WTC11 (cell line): ENCODE results near the gene CADM3. TPM values are rescaled to one million over a fixed set of nuclear protein-coding genes. Genes with fewer than 3 reads are reported as not detected.
A peak's percentile ranks its signal among the peaks of the same experiment; 100 is the strongest.

Experiments
- ATAC-seq: fragments of 200-7000 bp; cut with Tn5 transposase; 2 replicates; pipeline ENCODE4 v1.10.0; 2021; ENCODE audit warnings: mild to moderate bottlenecking, moderate library complexity
- CTCF ChIA-PET: fragments of 300-600 bp; sonication (Branson Sonifier 250); formaldehyde crosslinking; loops from one replicate; lab custom pipeline; 2021; ENCODE audit warnings: antibody characterized with exemption; lab: Charles Lee
- POLR2A ChIA-PET: fragments of 350-600 bp; sonication (Branson Sonifier 250); formaldehyde crosslinking; loops from one replicate; lab custom pipeline; 2021; ENCODE audit warnings: antibody characterized with exemption; lab: Charles Lee
- DNase-seq: peaks from one replicate; pipeline ENCODE4 v3.0.0; 2021; ENCODE audit warnings: low spot score
- H3K27ac Mint-ChIP-seq: 2 replicates; pipeline ENCODE4 v1.8.0; 2021; ENCODE audit warnings: mixed read lengths
- H3K27me3 Mint-ChIP-seq: 2 replicates; pipeline ENCODE4 v1.8.0; 2021; ENCODE audit warnings: low read depth, mild to moderate bottlenecking, moderate library complexity, mixed read lengths
- H3K36me3 Mint-ChIP-seq: 2 replicates; pipeline ENCODE4 v1.8.0; 2021; ENCODE audit warnings: mixed read lengths
- H3K4me1 Mint-ChIP-seq: 2 replicates; pipeline ENCODE4 v1.8.0; 2022; ENCODE audit warnings: mixed read lengths
- H3K4me3 Mint-ChIP-seq: 2 replicates; pipeline ENCODE4 v1.8.0; 2021; ENCODE audit warnings: mild to moderate bottlenecking, moderate library complexity, mixed read lengths
- H3K9me3 Mint-ChIP-seq: 2 replicates; pipeline ENCODE4 v1.8.0; 2021; ENCODE audit warnings: mixed read lengths
- AFF4 ChIP-seq: sonication (generic); formaldehyde crosslinking; IDR thresholded peaks from 2 replicates; pipeline ENCODE4 v1.8.1; 2023; ENCODE audit warnings: mild to moderate bottlenecking, missing genetic modification reagents, borderline replicate concordance
- ATF2 ChIP-seq: sonication (generic); formaldehyde crosslinking; IDR thresholded peaks from 2 replicates; pipeline ENCODE4 v1.8.1; 2022; ENCODE audit warnings: low read depth, missing genetic modification reagents, borderline replicate concordance
- CDX4 ChIP-seq: fragments of 250-450 bp; sonication (Bioruptor Pico); IDR thresholded peaks from 2 replicates; pipeline ENCODE4 v1.9.0; 2021; ENCODE audit warnings: moderate library complexity, mild to moderate bottlenecking, inconsistent platforms, borderline replicate concordance
- CREB1 ChIP-seq: sonication (generic); formaldehyde crosslinking; IDR thresholded peaks from 2 replicates; pipeline ENCODE4 v1.8.0; 2023; ENCODE audit warnings: mild to moderate bottlenecking, missing genetic modification reagents
- GRHL2 ChIP-seq: fragments of 250-450 bp; sonication (Bioruptor Pico); IDR thresholded peaks from 2 replicates; pipeline ENCODE4 v1.8.0; 2022; ENCODE audit warnings: mild to moderate bottlenecking, moderate library complexity; ENCODE audit not compliant: insufficient replicate concordance, severe bottlenecking
- GTF2I ChIP-seq: fragments of 250-450 bp; sonication (Bioruptor Pico); conservative IDR thresholded peaks from 2 replicates; pipeline ENCODE4 v1.4.0; 2021; ENCODE audit warnings: mild to moderate bottlenecking
- HMGA2 ChIP-seq: fragments of 250-450 bp; sonication (Bioruptor Pico); IDR thresholded peaks from 2 replicates; pipeline ENCODE4 v1.4.0; 2021; ENCODE audit warnings: mild to moderate bottlenecking, moderate library complexity
- HMGXB4 ChIP-seq: sonication (generic); formaldehyde crosslinking; IDR thresholded peaks from 2 replicates; pipeline ENCODE4 v1.8.1; 2023; ENCODE audit warnings: mild to moderate bottlenecking, moderate library complexity, missing genetic modification reagents
- JAZF1 ChIP-seq: fragments of 250-450 bp; sonication (Bioruptor Pico); IDR thresholded peaks from 2 replicates; pipeline ENCODE4 v1.9.0; 2021; ENCODE audit warnings: moderate library complexity, mild to moderate bottlenecking, inconsistent platforms
- NFATC4 ChIP-seq: fragments of 250-450 bp; sonication (Bioruptor Pico); IDR thresholded peaks from 2 replicates; pipeline ENCODE4 v1.9.0; 2021; ENCODE audit warnings: mild to moderate bottlenecking
- PREB ChIP-seq: sonication (generic); formaldehyde crosslinking; IDR thresholded peaks from 2 replicates; pipeline ENCODE4 v1.8.1; 2022; ENCODE audit warnings: mild to moderate bottlenecking, missing genetic modification reagents, moderate library complexity, borderline replicate concordance
- SMAD3 ChIP-seq: sonication (generic); formaldehyde crosslinking; IDR thresholded peaks from 2 replicates; pipeline ENCODE4 v1.8.0; 2022; ENCODE audit warnings: missing genetic modification reagents, mild to moderate bottlenecking, borderline replicate concordance
- SOX15 ChIP-seq: fragments of 250-450 bp; sonication (Bioruptor Pico); IDR thresholded peaks from 2 replicates; pipeline ENCODE4 v1.9.0; 2021; ENCODE audit warnings: mild to moderate bottlenecking
- SP1 ChIP-seq: sonication (generic); formaldehyde crosslinking; conservative IDR thresholded peaks from 2 replicates; pipeline ENCODE4 v1.8.1; 2022; ENCODE audit warnings: missing genetic modification reagents
- TEAD4 ChIP-seq: sonication (generic); formaldehyde crosslinking; IDR thresholded peaks from 2 replicates; pipeline ENCODE4 v1.8.0; 2022; ENCODE audit warnings: mild to moderate bottlenecking, missing genetic modification reagents
- ZBTB43 ChIP-seq: sonication (generic); formaldehyde crosslinking; IDR thresholded peaks from 2 replicates; pipeline ENCODE4 v1.8.1; 2023; ENCODE audit warnings: mild to moderate bottlenecking, missing genetic modification reagents
- ZNF138 ChIP-seq: sonication (generic); formaldehyde crosslinking; conservative IDR thresholded peaks from 2 replicates; pipeline ENCODE4 v1.8.1; 2022; ENCODE audit warnings: mild to moderate bottlenecking, moderate library complexity, missing genetic modification reagents
- ZNF232 ChIP-seq: sonication (generic); formaldehyde crosslinking; IDR thresholded peaks from 2 replicates; pipeline ENCODE4 v1.8.0; 2022; ENCODE audit warnings: mild to moderate bottlenecking, missing genetic modification reagents
- ZSCAN18 ChIP-seq: fragments of 250-450 bp; sonication (Bioruptor Pico); IDR thresholded peaks from 2 replicates; pipeline ENCODE4 v2.1.2; 2022; ENCODE audit warnings: mild to moderate bottlenecking, moderate library complexity
- total RNA-seq: library from RNA; stranded (reverse); gene quantifications from 3 replicates; pipeline ENCODE4 v1.2.3, GENCODE V29; 2021

Gene CADM3
- total RNA-seq, 1 experiment from 2014 or later: 5.1 TPM

- ATAC-seq (no peak), DNase-seq (no peak)
- no peaks in the 10 kb centered on the region for H3K36me3 Mint-ChIP-seq
- peaks cover 6% of the 10 kb centered on the region for H3K27me3 Mint-ChIP-seq
- H3K4me3 Mint-ChIP-seq: no peak overlapping the region
- POLR2A ChIA-PET: interaction anchor here (2.3 kb wide), 1 partner anchor 32 kb away, joined by 9 read pairs; the partner anchor contains the start of gene CADM3
- CTCF ChIA-PET: interaction anchor here (1.7 to 3.1 kb wide), 2 partner anchors 8 to 11 kb away, joined by 7 to 28 read pairs; no protein-coding TSS in a partner anchor
- TF ChIP-seq TEAD4 (CRISPR knock-in tag): no peak
- TF ChIP-seq JAZF1 (CRISPR knock-in tag): no peak
- TF ChIP-seq ZNF232: no peak
- no peak for TF ChIP-seq CDX4 (CRISPR knock-in tag)
- no peak for TF ChIP-seq HMGA2 (CRISPR knock-in tag)
- no peak for TF ChIP-seq GRHL2 (CRISPR knock-in tag)
- no peak for TF ChIP-seq ATF2
- TF ChIP-seq, all 79 proteins: peak for 0
- Mint-ChIP-seq H3K27ac (no peak overlapping the region), H3K4me1 (peaks cover 34% of the 10 kb centered on the region), H3K9me3 (no peaks in the 10 kb centered on the region)
Observed at GRCh38 chr1:159203610-159204009, 32.2 kb downstream of the CADM3 start.

GRCh38 chr1:159204161-159205141 lies 33.0 kb downstream of the CADM3 start, which contains the start of gene ACKR1:
Gene ACKR1, plus strand, starts transcription at chr1:159204875. Its CDS starts 85 bp downstream, at chr1:159204960.
- ATAC-seq (peak; percentile 5; the same call in 1 of the 2 replicates), DNase-seq (no peak)
- Mint-ChIP-seq H3K4me3 (no peak within 1 kb of the TSS), H3K36me3 (no peaks in the 10 kb centered on the region), H3K9me3 (no peaks in the 10 kb centered on the region), H3K4me1 (peaks cover 40% of the 10 kb centered on the region), H3K27ac (no peak within 1 kb of the TSS; the same call in 1 of the 2 replicates), H3K27me3 (peaks cover 6% of the 10 kb centered on the region)
- POLR2A ChIA-PET: interaction anchor here (1.0 to 2.3 kb wide), 2 partner anchors 16 to 33 kb away, joined by 3 to 9 read pairs; partner anchors contain the start of gene CADM3
- CTCF ChIA-PET: interaction anchor here (0.7 to 8.1 kb wide), 10 partner anchors 7 to 84 kb away, joined by 3 to 200 read pairs (median 6); no protein-coding TSS in a partner anchor
- TF ChIP-seq PREB (CRISPR knock-in tag) (no peak), GTF2I (no peak), ZSCAN18 (CRISPR knock-in tag) (no peak), AFF4 (no peak), CREB1 (no peak), SOX15 (CRISPR knock-in tag) (no peak), NFATC4 (CRISPR knock-in tag) (no peak), ZNF138 (no peak), SP1 (no peak), SMAD3 (no peak), ZBTB43 (CRISPR knock-in tag) (no peak), HMGXB4 (CRISPR knock-in tag) (no peak)
